Measurements from ENCODE around the gene PDPN. TPM values are rescaled to one million over a fixed set of nuclear protein-coding genes. Genes with fewer than 3 reads are reported as not detected.

Gene PDPN
- total RNA-seq, 1 donor from 2014 or later, result 13.6 TPM

DNA sequence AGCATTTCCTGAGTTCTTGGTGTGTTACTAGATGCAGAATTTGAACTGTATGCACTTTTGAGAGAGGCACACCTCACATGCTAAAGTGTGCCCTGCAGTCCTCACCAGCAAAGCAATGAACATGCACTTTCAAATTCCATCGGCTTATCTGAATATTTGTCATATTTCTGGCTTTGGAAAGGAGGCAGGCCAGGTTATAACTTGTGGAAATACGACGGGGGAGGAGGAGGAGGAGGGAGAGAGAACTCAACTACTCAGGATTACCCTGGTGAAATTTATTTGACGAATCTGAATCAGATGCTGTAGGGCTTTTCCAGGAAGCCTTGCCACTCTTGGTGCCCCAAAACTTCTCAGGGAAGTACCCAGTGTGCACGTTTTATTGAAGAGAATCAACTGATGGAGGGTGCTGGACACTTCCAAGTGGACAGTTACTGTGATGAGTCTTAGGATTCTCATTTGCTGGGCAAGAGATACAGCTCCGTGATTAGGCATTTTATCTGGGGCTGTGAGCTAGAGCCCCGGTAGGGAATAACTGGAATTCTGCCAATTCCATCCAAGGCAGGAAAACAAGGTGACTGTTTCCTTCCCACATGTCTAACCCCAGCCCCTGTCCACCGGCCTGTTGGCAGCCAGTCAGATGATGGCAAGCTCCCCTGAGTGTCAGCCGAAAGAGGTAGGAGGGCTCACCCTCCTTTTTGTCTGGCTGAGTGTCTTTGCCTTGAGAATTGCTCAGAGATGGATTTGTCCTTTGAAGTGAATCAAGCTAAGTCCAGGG, 3.8 kb downstream of the PDPN start:
- Histone ChIP-seq H3K9me3 (ENCODE audit: control insufficient read depth in 3 of 3, low read length in 3 of 3) (no peaks in the 10 kb centered on the region), H3K36me3 (ENCODE audit: control insufficient read depth in 3 of 3, insufficient read depth in 3 of 3, low read length in 3 of 3) (peaks cover 0 to 8% (median 6%) of the 10 kb centered on the region in 3 donors), H3K4me1 (ENCODE audit: control insufficient read depth in 3 of 3, insufficient read depth in 3 of 3, low read length in 3 of 3) (peaks cover 12 to 24% (median 23%) of the 10 kb centered on the region in 3 donors), H3K9ac (ENCODE audit: low read depth in 1 of 3, low read length in 3 of 3) (no peak overlapping the region), H3K27me3 (ENCODE audit: control insufficient read depth in 3 of 3, insufficient read depth in 3 of 3, low read length in 3 of 3) (peaks cover 0 to 2% (median 0%) of the 10 kb centered on the region in 3 donors), H3K27ac (ENCODE audit: low read depth, low read length) (peak overlapping the region; percentile 3), H3K4me3 (ENCODE audit: low read length in 3 of 3) (no peak overlapping the region)

GRCh38 chr1:13588946-13589796, 5.5 kb downstream of the PDPN start:
- H3K27me3 ChIP-seq (ENCODE audit: control insufficient read depth in 3 of 3, insufficient read depth in 3 of 3, low read length in 3 of 3), result peaks cover 0 to 1% (median 0%) of the 10 kb centered on the region in 3 donors
- peaks cover 0 to 8% (median 6%) of the 10 kb centered on the region in 3 donors for H3K36me3 ChIP-seq (ENCODE audit: control insufficient read depth in 3 of 3, insufficient read depth in 3 of 3, low read length in 3 of 3)
- no peak overlapping the region for H3K4me3 ChIP-seq (ENCODE audit: low read length in 3 of 3)
- H3K9ac ChIP-seq (ENCODE audit: low read depth in 1 of 3, low read length in 3 of 3), result no peak overlapping the region
- H3K27ac ChIP-seq (ENCODE audit: low read depth, low read length), result no peak overlapping the region
- H3K4me1 ChIP-seq (ENCODE audit: control insufficient read depth in 3 of 3, insufficient read depth in 3 of 3, low read length in 3 of 3), result peaks cover 22 to 36% (median 32%) of the 10 kb centered on the region in 3 donors
- H3K9me3 ChIP-seq (ENCODE audit: control insufficient read depth in 3 of 3, low read length in 3 of 3), result no peaks in the 10 kb centered on the region

GRCh38 chr1:13590486-13590885, 6.9 kb downstream of the PDPN start:
- H3K27ac ChIP-seq (ENCODE audit: low read depth, low read length), result peak overlapping the region; percentile 19
- H3K9me3 ChIP-seq (ENCODE audit: control insufficient read depth in 3 of 3, low read length in 3 of 3), result no peaks in the 10 kb centered on the region
- peaks cover 0 to 8% (median 6%) of the 10 kb centered on the region in 3 donors for H3K36me3 ChIP-seq (ENCODE audit: control insufficient read depth in 3 of 3, insufficient read depth in 3 of 3, low read length in 3 of 3)
- H3K4me3 ChIP-seq (ENCODE audit: low read length in 3 of 3), result no peak overlapping the region
- no peaks in the 10 kb centered on the region for H3K27me3 ChIP-seq (ENCODE audit: control insufficient read depth in 3 of 3, insufficient read depth in 3 of 3, low read length in 3 of 3)
- no peak overlapping the region for H3K9ac ChIP-seq (ENCODE audit: low read depth in 1 of 3, low read length in 3 of 3)
- peaks cover 19 to 28% (median 27%) of the 10 kb centered on the region in 3 donors for H3K4me1 ChIP-seq (ENCODE audit: control insufficient read depth in 3 of 3, insufficient read depth in 3 of 3, low read length in 3 of 3)

GRCh38 chr1:13593511-13594131, 10.0 kb downstream of the PDPN start:
- H3K9ac ChIP-seq (ENCODE audit: low read depth in 1 of 3, low read length in 3 of 3), result peak overlapping the region in 2 of 3 donors; percentile 9 to 28
- H3K27me3 ChIP-seq (ENCODE audit: control insufficient read depth in 3 of 3, insufficient read depth in 3 of 3, low read length in 3 of 3), result no peaks in the 10 kb centered on the region
- H3K36me3 ChIP-seq (ENCODE audit: control insufficient read depth in 3 of 3, insufficient read depth in 3 of 3, low read length in 3 of 3), result peaks cover 0 to 8% (median 6%) of the 10 kb centered on the region in 3 donors
- H3K27ac ChIP-seq (ENCODE audit: low read depth, low read length), result peak overlapping the region; percentile 73
- no peak overlapping the region for H3K4me3 ChIP-seq (ENCODE audit: low read length in 3 of 3)
- H3K9me3 ChIP-seq (ENCODE audit: control insufficient read depth in 3 of 3, low read length in 3 of 3), result no peaks in the 10 kb centered on the region
- peaks cover 13 to 25% (median 15%) of the 10 kb centered on the region in 3 donors for H3K4me1 ChIP-seq (ENCODE audit: control insufficient read depth in 3 of 3, insufficient read depth in 3 of 3, low read length in 3 of 3)

GRCh38 chr1:13595411-13595810, 11.8 kb downstream of the PDPN start:
- H3K27ac ChIP-seq (ENCODE audit: low read depth, low read length), result no peak overlapping the region
- peaks cover 13 to 28% (median 18%) of the 10 kb centered on the region in 3 donors for H3K4me1 ChIP-seq (ENCODE audit: control insufficient read depth in 3 of 3, insufficient read depth in 3 of 3, low read length in 3 of 3)

DNA sequence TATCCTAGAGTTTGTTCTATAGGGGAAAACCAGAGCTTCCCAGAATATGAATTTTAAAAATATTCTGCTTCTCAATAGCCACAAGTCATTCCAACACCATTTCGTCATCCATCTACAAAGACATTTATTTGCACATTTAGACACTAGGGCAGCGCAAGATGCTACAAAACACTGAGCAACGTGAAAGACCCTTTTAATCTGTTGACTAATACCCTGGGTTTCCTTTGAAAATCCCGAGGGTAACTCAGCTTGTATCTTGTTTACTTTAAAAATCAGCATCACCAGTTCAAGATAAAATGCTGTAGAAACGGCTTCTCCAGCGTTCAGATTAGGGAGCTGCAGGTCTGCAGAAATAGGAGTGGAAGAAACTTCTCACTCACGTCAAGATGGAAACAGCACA, 13.5 kb downstream of the PDPN start:
- Histone ChIP-seq H3K4me1 (ENCODE audit: control insufficient read depth in 3 of 3, insufficient read depth in 3 of 3, low read length in 3 of 3) (peaks cover 22 to 39% (median 25%) of the 10 kb centered on the region in 3 donors), H3K9ac (ENCODE audit: low read depth in 1 of 3, low read length in 3 of 3) (no peak overlapping the region), H3K4me3 (ENCODE audit: low read length in 3 of 3) (no peak overlapping the region), H3K27ac (ENCODE audit: low read depth, low read length) (no peak overlapping the region), H3K27me3 (ENCODE audit: control insufficient read depth in 3 of 3, insufficient read depth in 3 of 3, low read length in 3 of 3) (no peaks in the 10 kb centered on the region), H3K36me3 (ENCODE audit: control insufficient read depth in 3 of 3, insufficient read depth in 3 of 3, low read length in 3 of 3) (no peaks in the 10 kb centered on the region), H3K9me3 (ENCODE audit: control insufficient read depth in 3 of 3, low read length in 3 of 3) (no peaks in the 10 kb centered on the region)

More at GRCh38 chr1:13595411-13595810, 11.8 kb downstream of the PDPN start:
- Histone ChIP-seq H3K9me3 (ENCODE audit: control insufficient read depth in 3 of 3, low read length in 3 of 3) (no peaks in the 10 kb centered on the region), H3K9ac (ENCODE audit: low read depth in 1 of 3, low read length in 3 of 3) (no peak overlapping the region), H3K36me3 (ENCODE audit: control insufficient read depth in 3 of 3, insufficient read depth in 3 of 3, low read length in 3 of 3) (peaks cover 0 to 8% (median 6%) of the 10 kb centered on the region in 3 donors), H3K4me3 (ENCODE audit: low read length in 3 of 3) (no peak overlapping the region), H3K27me3 (ENCODE audit: control insufficient read depth in 3 of 3, insufficient read depth in 3 of 3, low read length in 3 of 3) (no peaks in the 10 kb centered on the region)

DNA sequence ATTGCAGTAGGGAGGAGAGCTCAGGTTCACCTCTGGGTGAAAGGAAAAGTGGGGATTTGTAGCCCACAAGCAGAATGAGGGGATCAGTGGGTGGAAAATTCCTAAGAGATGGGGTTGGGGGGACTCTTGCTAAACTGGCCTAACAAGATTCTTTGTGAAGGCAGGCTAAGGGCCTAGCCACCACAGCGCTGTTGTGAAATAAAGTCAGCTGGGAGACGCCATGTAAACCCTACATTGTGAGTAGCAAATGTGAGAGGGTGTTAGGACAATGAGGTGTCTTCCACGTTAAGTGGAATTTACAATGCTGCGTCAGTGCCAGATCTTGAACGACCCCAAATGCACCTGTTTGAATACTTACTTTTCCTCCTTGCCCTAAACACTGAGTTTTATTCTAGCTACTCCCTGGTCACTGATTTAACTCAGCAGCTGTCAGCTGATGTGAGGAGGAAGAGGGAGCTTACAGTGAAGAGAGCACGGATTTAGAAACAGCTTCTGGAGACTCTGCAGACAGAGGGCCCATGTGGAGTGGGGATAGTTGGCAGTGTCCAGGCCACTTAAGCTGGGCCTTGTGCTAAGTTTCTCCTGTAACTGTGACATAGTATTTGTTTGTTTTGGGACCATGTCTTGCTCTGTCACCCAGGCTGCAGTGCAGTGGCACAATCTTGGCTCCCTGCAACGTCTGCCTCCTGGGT, 17.3 kb downstream of the PDPN start:
- Histone ChIP-seq H3K27ac (ENCODE audit: low read depth, low read length) (peak overlapping the region; percentile 45), H3K27me3 (ENCODE audit: control insufficient read depth in 3 of 3, insufficient read depth in 3 of 3, low read length in 3 of 3) (no peaks in the 10 kb centered on the region), H3K9ac (ENCODE audit: low read depth in 1 of 3, low read length in 3 of 3) (peak overlapping the region in 1 of 3 donors; percentile 8), H3K4me1 (ENCODE audit: control insufficient read depth in 3 of 3, insufficient read depth in 3 of 3, low read length in 3 of 3) (peaks cover 9 to 21% (median 15%) of the 10 kb centered on the region in 3 donors), H3K36me3 (ENCODE audit: control insufficient read depth in 3 of 3, insufficient read depth in 3 of 3, low read length in 3 of 3) (no peaks in the 10 kb centered on the region), H3K4me3 (ENCODE audit: low read length in 3 of 3) (no peak overlapping the region), H3K9me3 (ENCODE audit: control insufficient read depth in 3 of 3, low read length in 3 of 3) (no peaks in the 10 kb centered on the region)

- Histone ChIP-seq H3K9ac (ENCODE audit: low read depth in 1 of 3, low read length in 3 of 3) (no peak overlapping the region), H3K9me3 (ENCODE audit: control insufficient read depth in 3 of 3, low read length in 3 of 3) (no peaks in the 10 kb centered on the region), H3K36me3 (ENCODE audit: control insufficient read depth in 3 of 3, insufficient read depth in 3 of 3, low read length in 3 of 3) (peaks cover 0 to 9% (median 9%) of the 10 kb centered on the region in 3 donors), H3K27me3 (ENCODE audit: control insufficient read depth in 3 of 3, insufficient read depth in 3 of 3, low read length in 3 of 3) (no peaks in the 10 kb centered on the region), H3K4me1 (ENCODE audit: control insufficient read depth in 3 of 3, insufficient read depth in 3 of 3, low read length in 3 of 3) (peaks cover 9 to 21% (median 16%) of the 10 kb centered on the region in 3 donors), H3K27ac (ENCODE audit: low read depth, low read length) (no peak overlapping the region), H3K4me3 (ENCODE audit: low read length in 3 of 3) (no peak overlapping the region)
Measured at GRCh38 chr1:13604176-13604575, 20.5 kb downstream of the PDPN start.

GRCh38 chr1:13604721-13605120, 21.1 kb downstream of the PDPN start:
- H3K4me3 ChIP-seq (ENCODE audit: low read length in 3 of 3), result no peak overlapping the region
- H3K27ac ChIP-seq (ENCODE audit: low read depth, low read length), result peak overlapping the region; percentile 42
- H3K9ac ChIP-seq (ENCODE audit: low read depth in 1 of 3, low read length in 3 of 3), result no peak overlapping the region
- peaks cover 9 to 20% (median 12%) of the 10 kb centered on the region in 3 donors for H3K4me1 ChIP-seq (ENCODE audit: control insufficient read depth in 3 of 3, insufficient read depth in 3 of 3, low read length in 3 of 3)
- no peaks in the 10 kb centered on the region for H3K27me3 ChIP-seq (ENCODE audit: control insufficient read depth in 3 of 3, insufficient read depth in 3 of 3, low read length in 3 of 3)
- H3K9me3 ChIP-seq (ENCODE audit: control insufficient read depth in 3 of 3, low read length in 3 of 3), result no peaks in the 10 kb centered on the region
- peaks cover 0 to 11% (median 9%) of the 10 kb centered on the region in 3 donors for H3K36me3 ChIP-seq (ENCODE audit: control insufficient read depth in 3 of 3, insufficient read depth in 3 of 3, low read length in 3 of 3)
